HG02938 (cell line): ENCODE measurements around the gene ZNF763.
"Not testable (repeated sequence)": the region's sequence is repeated elsewhere in the genome, so short reads cannot be mapped to it uniquely, and the experiment has no call there.

ENCODE experiments used
- ATAC-seq: cut with Tn5 transposase; IDR thresholded peaks from one replicate; pipeline ENCODE4 v1.9.1; 2021; ENCODE audit warnings: mild to moderate bottlenecking, moderate library complexity; ENCODE audit not compliant: unreplicated experiment

The ZNF763 gene

DNA sequence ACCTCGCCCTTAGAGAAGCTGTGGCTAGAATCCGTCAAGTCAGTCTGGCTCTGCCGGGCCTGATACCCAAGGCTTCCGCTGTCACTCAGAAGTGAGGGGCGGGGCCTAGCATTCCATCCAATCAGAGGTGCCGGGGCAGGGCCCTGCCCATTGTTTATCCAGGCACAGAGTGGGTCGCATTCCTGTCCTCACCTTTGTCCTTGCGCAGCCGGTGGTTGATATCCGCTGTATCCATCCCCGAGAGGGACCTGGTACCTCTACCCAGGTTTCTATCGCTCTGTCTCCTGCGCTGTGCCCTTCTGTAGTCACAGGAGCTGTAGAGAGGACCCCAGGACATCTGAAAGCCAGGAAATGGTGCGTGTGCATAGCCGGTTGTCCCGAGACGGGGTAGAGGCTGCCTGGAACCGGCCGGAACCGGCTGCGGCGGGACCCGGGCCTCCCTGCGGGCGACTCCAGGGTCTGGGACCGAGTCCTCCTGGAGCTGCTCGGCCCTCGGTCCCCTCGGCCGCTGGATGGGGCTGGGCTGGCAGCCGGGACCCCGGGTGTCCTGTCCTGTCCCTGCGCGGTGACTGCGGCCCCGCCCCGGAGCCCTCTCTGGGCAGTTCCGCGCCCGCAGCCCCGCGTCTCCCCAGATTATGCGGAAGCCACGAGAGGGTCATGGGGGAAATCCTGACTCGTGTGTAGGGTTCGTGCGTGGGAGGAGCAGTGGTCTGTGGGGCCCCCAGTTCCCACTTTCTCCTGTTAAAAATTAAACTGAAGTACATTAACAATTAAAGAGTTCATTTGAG, at the start of gene ZNF763:
ZNF763 (plus strand) TSS at position 183 of the 788 bp plus-strand sequence; CDS start at position 352, 169 bp downstream.
- ATAC-seq = peak; percentile 82

- no peak for ATAC-seq
Measured at GRCh38 chr19:11921852-11922495, 42.9 kb upstream of the ZNF763 start.

GRCh38 chr19:11924886-11925650, 39.8 kb upstream of the ZNF763 start, which contains the start of gene ZNF700:
TSS of gene ZNF700 (plus strand) at chr19:11925107. CDS start at chr19:11925211, 104 bp downstream.
- ATAC-seq = peak; percentile 85

- ATAC-seq = not testable (repeated sequence)
Measured at GRCh38 chr19:11925651-11926187, 39.1 kb upstream of the ZNF763 start.

GRCh38 chr19:11927227-11927626, 37.6 kb upstream of the ZNF763 start:
- ATAC-seq = no peak

- no peak for ATAC-seq
Measured at GRCh38 chr19:11931051-11931450, 33.8 kb upstream of the ZNF763 start.

GRCh38 chr19:11931513-11931912, 33.3 kb upstream of the ZNF763 start:
- no peak for ATAC-seq

- ATAC-seq = not testable (repeated sequence)
Measured at GRCh38 chr19:11935829-11936228, 29.0 kb upstream of the ZNF763 start.

DNA sequence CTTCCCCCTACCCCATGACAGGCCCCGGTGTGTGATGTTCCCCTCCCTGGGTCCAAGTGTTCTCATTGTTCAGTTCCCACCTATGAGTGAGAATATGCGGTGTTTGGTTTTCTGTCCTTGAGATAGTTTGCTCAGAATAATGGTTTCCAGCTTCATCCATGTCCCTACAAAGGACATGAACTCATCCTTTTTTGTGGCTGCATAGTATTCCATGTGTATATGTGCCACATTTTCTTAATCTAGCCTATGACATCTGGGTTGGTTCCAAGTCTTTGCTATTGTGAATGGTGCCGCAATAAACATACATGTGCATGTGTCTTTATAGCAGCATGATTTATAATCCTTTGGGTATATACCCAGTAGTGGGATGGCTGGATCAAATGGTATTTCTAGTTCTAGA, 26.5 kb upstream of the ZNF763 start:
- not testable (repeated sequence) for ATAC-seq

DNA sequence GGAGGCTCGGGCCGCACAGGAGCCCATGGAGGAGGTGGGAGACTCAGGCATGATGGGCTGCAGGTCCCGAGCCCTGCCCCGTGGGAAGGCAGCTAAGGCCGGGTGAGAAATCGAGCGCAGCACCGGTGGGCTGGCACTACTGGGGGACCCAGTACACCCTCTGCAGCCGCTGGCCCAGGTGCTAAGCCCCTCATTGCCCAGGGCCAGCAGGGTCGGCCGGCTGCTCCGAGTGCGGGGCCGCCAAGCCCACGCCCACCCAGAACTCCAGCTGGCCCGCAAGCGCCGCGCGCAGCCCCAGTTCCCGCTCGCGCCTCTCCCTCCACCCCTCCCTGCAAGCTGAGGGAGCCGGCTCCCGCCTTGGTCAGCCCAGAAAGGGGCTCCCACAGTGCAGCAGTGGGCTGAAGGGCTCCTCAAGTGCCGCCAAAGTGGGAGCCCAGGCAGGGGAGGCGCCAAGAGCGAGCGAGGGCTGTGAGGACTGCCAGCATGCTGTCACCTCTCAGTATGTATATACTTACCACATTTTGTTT, 23.4 kb upstream of the ZNF763 start:
- not testable (repeated sequence) for ATAC-seq

DNA sequence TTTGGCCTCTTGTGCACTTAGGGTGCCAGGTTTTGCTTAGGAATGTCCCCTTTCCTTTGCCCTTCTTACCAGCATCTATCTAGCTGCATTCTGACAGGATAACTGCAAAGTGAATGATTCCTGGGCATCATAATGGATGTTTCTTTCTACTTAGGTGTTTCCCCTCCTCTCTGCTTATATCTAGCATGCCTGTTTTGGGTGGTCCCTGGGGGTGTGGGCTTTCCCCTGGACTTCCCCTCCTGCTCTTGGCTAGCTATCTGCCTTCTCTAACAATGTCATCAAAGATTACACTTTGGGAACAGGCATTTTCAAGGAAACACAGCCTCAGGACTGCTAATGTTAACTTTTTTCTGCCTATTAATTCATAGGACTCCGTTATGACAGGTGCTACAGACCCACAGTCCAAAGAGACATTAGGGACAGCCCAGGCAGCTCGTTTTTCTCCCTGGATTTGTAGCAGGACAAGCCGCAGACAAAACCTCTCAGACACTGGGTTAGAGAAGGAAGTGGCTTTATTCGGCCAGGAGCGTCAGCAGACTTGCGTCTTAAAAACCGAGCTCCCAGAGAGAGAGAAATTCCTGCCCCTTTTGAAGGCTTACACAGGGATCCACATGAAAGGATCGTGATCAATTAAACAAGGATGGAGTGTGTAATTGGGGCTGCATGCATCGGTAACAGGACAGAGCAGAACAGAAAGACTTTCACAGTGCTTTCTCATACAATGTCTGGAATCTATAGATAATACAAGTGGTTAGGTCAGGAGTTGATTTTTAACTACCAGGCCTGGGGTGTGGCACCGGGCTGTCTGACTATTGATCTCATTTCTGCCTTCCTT, 22.6 kb upstream of the ZNF763 start:
- ATAC-seq = no peak

- ATAC-seq = no peak
Measured at GRCh38 chr19:11942843-11943108, 22.1 kb upstream of the ZNF763 start.

DNA sequence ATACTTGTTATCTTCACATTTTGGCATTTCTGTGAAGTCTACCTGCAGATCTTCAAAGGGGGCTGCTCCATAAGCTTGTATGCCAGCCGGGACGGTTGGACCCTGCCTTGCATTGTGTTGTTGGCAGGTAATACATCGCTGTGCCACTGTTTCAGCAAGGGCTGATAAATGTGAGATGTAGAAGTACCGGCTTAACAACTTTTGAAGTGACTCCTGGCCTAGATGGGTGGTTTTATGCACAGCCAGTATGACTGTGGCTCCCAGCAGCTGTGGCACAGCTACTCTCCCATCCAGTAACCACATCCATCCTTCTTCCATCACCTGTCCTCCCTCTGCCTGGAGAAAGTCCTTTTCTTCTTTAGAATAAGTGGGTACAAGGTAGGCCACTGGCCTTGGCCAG, 20.2 kb upstream of the ZNF763 start:
- ATAC-seq = no peak

- no peak for ATAC-seq
Measured at GRCh38 chr19:11948646-11949045, 16.2 kb upstream of the ZNF763 start.

- no peak for ATAC-seq
Measured at GRCh38 chr19:11949201-11949600, 15.6 kb upstream of the ZNF763 start.

DNA sequence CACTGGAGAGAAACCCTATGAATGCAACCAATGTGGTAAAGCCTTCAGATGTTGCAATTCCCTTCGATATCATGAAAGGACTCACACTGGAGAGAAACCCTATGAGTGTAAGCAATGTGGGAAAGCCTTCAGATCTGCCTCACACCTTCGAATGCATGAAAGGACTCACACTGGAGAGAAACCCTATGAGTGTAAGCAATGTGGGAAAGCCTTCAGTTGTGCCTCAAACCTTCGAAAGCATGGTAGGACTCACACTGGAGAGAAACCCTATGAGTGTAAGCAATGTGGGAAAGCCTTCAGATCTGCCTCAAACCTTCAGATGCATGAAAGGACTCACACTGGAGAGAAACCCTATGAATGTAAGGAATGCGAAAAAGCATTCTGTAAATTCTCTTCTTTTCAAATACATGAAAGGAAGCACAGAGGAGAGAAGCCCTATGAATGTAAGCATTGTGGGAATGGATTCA, 15.2 kb upstream of the ZNF763 start:
- ATAC-seq = not testable (repeated sequence)

DNA sequence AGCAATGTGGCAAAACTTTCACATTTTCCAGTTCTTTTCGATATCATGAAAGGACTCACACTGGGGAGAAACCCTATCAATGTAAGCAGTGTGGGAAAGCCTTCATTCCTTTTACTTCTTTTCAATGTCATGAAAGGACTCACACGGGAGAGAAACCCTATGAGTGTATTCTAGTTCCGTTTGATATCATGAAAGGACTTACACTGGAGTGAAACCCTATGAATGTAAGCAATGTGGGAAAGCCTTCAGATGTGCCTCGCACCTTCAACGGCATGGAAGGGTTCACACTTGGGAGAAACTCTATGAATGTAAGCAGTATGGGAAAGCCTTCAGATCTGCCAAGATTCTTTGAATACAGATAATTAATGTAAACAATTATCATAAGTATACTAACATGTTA, 14.5 kb upstream of the ZNF763 start:
- ATAC-seq = no peak

GRCh38 chr19:11963566-11964355, 1.1 kb upstream of the ZNF763 start:
- no peak for ATAC-seq

- ATAC-seq = peak; percentile 16
Measured at GRCh38 chr19:11964496-11964857, 363 bp upstream of the ZNF763 start.
